GM12865 (cell line): ENCODE measurements around the gene TRIOBP.

ENCODE experiments used
- DNase-seq: peaks from one replicate; pipeline ENCODE4 v3.0.0; 2010; ENCODE audit warnings: low read depth
- H3K4me3 ChIP-seq: 2 replicates; pipeline ENCODE4 v1.5.1; 2011; ENCODE audit warnings: mild to moderate bottlenecking, low read depth, low read length, control low read depth
- TF ChIP-seq, protein P1 (sequence below): IDR thresholded peaks from 2 replicates; pipeline ENCODE4 v1.5.1; 2011; ENCODE audit warnings: low read length, control low read depth, low read depth, inconsistent platforms; ENCODE audit not compliant: insufficient read depth; ENCODE audit errors: missing control alignments

Gene TRIOBP

DNA sequence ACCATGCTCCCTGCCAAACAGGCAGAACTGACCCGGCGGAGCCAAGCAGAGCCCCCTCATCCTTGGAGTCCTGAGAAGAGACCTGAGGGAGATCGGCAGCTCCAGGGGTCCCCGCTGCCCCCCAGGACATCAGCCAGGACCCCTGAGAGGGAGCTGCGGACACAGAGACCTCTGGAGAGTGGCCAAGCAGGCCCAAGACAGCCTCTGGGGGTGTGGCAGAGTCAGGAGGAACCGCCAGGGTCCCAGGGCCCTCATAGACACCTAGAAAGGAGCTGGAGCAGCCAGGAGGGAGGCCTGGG is 37.5 kb downstream of the TRIOBP start:
- no peak overlapping the region for H3K4me3 ChIP-seq
- DNase-seq = no peak
- TF ChIP-seq, protein P1, sequence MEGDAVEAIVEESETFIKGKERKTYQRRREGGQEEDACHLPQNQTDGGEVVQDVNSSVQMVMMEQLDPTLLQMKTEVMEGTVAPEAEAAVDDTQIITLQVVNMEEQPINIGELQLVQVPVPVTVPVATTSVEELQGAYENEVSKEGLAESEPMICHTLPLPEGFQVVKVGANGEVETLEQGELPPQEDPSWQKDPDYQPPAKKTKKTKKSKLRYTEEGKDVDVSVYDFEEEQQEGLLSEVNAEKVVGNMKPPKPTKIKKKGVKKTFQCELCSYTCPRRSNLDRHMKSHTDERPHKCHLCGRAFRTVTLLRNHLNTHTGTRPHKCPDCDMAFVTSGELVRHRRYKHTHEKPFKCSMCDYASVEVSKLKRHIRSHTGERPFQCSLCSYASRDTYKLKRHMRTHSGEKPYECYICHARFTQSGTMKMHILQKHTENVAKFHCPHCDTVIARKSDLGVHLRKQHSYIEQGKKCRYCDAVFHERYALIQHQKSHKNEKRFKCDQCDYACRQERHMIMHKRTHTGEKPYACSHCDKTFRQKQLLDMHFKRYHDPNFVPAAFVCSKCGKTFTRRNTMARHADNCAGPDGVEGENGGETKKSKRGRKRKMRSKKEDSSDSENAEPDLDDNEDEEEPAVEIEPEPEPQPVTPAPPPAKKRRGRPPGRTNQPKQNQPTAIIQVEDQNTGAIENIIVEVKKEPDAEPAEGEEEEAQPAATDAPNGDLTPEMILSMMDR = no peak

DNA sequence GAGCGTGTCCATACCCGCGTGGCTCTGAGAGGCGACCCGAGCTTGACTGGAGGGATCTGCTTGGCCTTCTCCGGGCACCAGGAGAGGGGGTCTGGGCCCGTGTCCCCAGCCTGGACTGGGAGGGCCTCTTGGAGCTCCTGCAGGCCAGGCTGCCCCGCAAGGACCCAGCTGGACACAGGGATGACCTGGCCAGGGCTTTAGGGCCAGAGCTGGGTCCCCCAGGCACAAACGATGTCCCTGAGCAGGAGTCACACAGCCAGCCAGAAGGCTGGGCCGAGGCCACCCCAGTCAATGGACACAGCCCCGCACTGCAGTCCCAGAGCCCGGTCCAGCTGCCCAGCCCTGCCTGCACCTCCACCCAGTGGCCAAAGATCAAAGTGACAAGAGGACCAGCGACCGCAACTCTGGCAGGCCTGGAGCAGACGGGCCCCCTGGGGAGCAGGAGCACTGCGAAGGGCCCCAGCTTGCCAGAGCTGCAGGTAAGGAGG is 38.2 kb downstream of the TRIOBP start:
- no peak overlapping the region for H3K4me3 ChIP-seq
- no peak for DNase-seq
- TF ChIP-seq, protein P1 = no peak

DNA sequence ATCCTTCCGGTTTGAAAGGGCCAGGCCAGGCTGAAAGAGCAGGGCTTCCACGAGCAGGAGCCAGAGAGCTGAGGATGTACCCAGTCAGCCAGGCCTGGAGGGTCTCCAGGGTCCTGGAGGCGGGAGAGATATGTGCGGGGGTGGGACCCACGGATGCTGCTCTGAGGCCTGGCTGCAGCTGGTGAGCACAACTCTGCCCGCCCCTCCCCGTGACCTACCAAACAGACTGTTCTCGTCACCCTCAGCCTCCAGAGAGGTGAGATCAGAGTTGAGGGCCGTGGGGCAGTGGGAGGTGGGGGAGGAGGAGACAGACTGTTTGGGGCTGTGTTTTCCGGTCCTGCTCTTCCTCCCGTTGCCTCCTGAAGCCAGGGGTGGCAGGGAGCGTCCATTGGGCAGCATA is 42.2 kb downstream of the TRIOBP start:
- no peak for DNase-seq
- TF ChIP-seq, protein P1 = no peak
- H3K4me3 ChIP-seq = no peak overlapping the region

DNA sequence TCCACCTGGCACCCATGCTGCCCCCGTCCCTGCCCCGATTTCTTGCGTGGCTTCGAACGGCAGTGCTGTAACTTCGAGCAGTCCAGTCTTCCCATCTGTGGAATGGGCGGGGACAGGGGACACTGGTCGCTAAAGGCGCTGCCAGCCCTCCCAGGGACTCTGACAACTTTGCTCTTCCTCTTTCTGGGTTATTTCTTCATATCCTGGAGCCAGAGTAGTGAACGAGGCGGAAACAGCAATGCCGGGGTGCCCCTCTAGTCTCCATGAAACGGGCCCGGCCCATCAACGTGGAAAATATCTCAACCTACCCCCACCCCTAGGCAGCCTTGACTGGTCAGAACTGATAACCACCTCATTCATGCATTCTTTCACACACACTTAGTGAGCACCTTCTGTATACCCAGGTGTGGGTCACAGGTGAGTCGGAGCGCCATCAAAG is 42.8 kb downstream of the TRIOBP start:
- TF ChIP-seq, protein P1 = no peak
- no peak overlapping the region for H3K4me3 ChIP-seq
- DNase-seq = no peak

DNA sequence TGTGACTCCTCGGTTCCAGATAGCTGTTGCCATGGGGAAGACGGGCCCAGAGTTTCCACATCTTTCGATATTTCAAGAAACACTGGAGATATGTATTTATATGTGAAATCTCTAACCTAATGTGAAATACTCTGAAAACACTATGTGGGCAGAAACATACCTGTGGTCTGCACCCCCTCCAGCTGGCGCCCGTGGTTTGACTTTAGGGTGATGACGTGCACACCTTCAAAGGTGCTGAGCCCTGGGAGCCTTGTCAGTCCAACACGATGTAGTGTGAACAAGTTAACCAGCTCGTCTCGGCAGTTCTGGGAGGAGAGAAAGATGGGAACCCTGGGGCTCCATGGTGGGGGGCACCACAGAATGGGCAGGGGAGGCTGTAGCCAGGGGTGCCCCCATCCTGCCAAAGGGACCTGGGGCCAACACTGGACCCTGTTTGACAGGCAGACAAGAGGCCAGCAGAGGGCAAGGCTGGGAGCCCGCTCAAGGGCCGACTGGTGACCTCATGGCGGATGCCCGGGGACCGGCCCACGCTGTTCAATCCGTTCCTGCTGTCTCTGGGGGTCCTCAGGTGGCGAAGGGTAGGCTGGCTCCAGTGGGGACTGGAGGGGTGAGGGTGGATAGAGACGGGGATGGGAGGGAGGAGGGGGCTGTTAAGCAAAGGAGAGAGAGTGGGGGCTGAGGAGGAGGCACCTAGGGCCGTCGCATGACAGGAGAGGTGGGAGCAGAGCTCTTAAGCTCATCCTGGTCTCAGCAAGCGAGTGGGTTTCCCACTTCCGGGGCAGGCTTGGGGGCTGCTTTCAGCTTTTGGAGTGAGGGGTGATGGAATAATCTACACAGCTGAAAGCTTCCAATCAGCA is 43.8 kb downstream of the TRIOBP start:
- TF ChIP-seq, protein P1 = no peak
- DNase-seq = no peak
- H3K4me3 ChIP-seq = no peak overlapping the region

DNA sequence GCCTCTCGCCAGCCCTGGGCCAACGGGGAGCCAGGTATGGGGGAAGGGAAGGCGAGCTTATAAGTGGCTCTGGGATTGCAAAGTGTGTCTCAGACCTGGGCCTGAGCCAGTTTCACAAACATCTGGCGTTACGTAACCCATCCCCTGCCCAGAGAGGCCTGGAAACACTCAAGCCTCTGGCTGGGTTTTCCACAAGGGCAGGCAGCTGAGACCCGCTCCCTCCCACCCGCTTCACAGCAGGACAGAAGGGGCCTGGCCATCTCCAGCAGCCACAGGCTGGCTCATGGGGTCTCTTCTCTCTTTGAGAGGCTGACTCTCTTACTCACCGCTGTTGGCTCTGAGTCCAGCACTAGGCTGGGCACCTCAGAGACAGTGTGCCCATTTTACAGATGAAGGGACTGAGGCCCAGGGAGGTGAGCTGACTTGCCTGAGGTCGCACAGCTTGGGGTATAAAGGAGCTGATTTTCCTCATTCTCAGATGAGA is 44.5 kb downstream of the TRIOBP start:
- TF ChIP-seq, protein P1 = no peak
- DNase-seq = no peak
- H3K4me3 ChIP-seq = no peak overlapping the region
